Muscle layer of duodenum (tissue), 2 donors: ENCODE data around the gene SPRING1.

ENCODE experiments used
- H3K27ac ChIP-seq: one replicate; pipeline ENCODE4 v1.7.0; 2013; ENCODE audit warnings: mild to moderate bottlenecking, low read length
- H3K27me3 ChIP-seq: one replicate; pipeline ENCODE4 v1.7.0; 2013; ENCODE audit warnings: low read depth, mild to moderate bottlenecking, control low read depth, low read length
- H3K36me3 ChIP-seq, 2 donors: one replicate each; pipeline ENCODE4 v1.7.0; 2013; ENCODE audit warnings: low read length in 2 of 2, control low read depth in 1 of 2, mild to moderate bottlenecking in 1 of 2; ENCODE audit not compliant: insufficient read depth in 2 of 2, control insufficient read depth in 1 of 2
- H3K4me1 ChIP-seq, 2 donors: one replicate each; pipeline ENCODE4 v1.7.0; 2013; ENCODE audit warnings: low read length in 2 of 2, mild to moderate bottlenecking in 2 of 2, control low read depth in 1 of 2, moderate library complexity in 1 of 2; ENCODE audit not compliant: insufficient read depth in 2 of 2, control insufficient read depth in 1 of 2
- H3K4me3 ChIP-seq, 2 donors: one replicate each; pipeline ENCODE4 v1.7.0; 2013; ENCODE audit warnings: low read length in 2 of 2, low read depth in 1 of 2, mild to moderate bottlenecking in 1 of 2
- H3K9me3 ChIP-seq, 2 donors: one replicate each; pipeline ENCODE4 v1.7.0; 2013; ENCODE audit warnings: low read length in 2 of 2, control low read depth in 1 of 2, mild to moderate bottlenecking in 1 of 2; ENCODE audit not compliant: control insufficient read depth in 1 of 2
- donor health status: healthy.

SPRING1 gene

GRCh38 chr12:116691636-116692035 lies 46.2 kb downstream of the SPRING1 start:
- Histone ChIP-seq H3K9me3 (no peaks in the 10 kb centered on the region), H3K27ac (no peak overlapping the region), H3K36me3 (no peaks in the 10 kb centered on the region), H3K4me1 (peaks cover 3 to 11% of the 10 kb centered on the region in 2 donors), H3K4me3 (no peak overlapping the region), H3K27me3 (peaks cover 14% of the 10 kb centered on the region)

- Histone ChIP-seq H3K27me3 (peaks cover 14% of the 10 kb centered on the region), H3K4me3 (no peak overlapping the region), H3K4me1 (peaks cover 3 to 11% of the 10 kb centered on the region in 2 donors), H3K9me3 (no peaks in the 10 kb centered on the region), H3K27ac (no peak overlapping the region), H3K36me3 (no peaks in the 10 kb centered on the region)
Measured at GRCh38 chr12:116691205-116691604, 46.7 kb downstream of the SPRING1 start.

GRCh38 chr12:116689979-116690744 lies 47.7 kb downstream of the SPRING1 start:
- Histone ChIP-seq H3K9me3 (no peaks in the 10 kb centered on the region), H3K4me1 (peaks cover 3 to 11% of the 10 kb centered on the region in 2 donors), H3K36me3 (no peaks in the 10 kb centered on the region), H3K4me3 (no peak overlapping the region), H3K27me3 (peaks cover 14% of the 10 kb centered on the region), H3K27ac (no peak overlapping the region)

GRCh38 chr12:116689521-116689920 lies 48.3 kb downstream of the SPRING1 start:
- Histone ChIP-seq H3K36me3 (no peaks in the 10 kb centered on the region), H3K9me3 (no peaks in the 10 kb centered on the region), H3K4me3 (no peak overlapping the region), H3K27ac (no peak overlapping the region), H3K4me1 (peaks cover 3 to 11% of the 10 kb centered on the region in 2 donors), H3K27me3 (peaks cover 14% of the 10 kb centered on the region)
